RWPE2 (cell line): ENCODE measurements around the gene C12orf56.

Experiments used
- ATAC-seq: fragments of 200-7000 bp; cut with Tn5 transposase; 3 replicates; pipeline ENCODE4 v1.9.1; 2021; ENCODE audit warnings: low read depth
- DNase-seq: peaks from one replicate; pipeline ENCODE4 v3.0.0-alpha.2; 2020; ENCODE audit warnings: low spot score
- H3K27ac ChIP-seq: fragments of 450-650 bp; 2 replicates; pipeline ENCODE4 v1.5.1; 2017; ENCODE audit warnings: mild to moderate bottlenecking; ENCODE audit not compliant: poor library complexity, severe bottlenecking
- H3K27me3 ChIP-seq: fragments of 250-450 bp; sonication (Bioruptor Pico); 2 replicates; pipeline ENCODE4 v1.5.1; 2021; ENCODE audit warnings: mild to moderate bottlenecking, moderate library complexity; ENCODE audit not compliant: insufficient read depth, poor library complexity, severe bottlenecking
- H3K36me3 ChIP-seq: fragments of 250-450 bp; sonication (Bioruptor Pico); 2 replicates; pipeline ENCODE4 v1.5.1; 2020; ENCODE audit warnings: low read depth, mild to moderate bottlenecking, moderate library complexity
- H3K4me1 ChIP-seq: fragments of 250-450 bp; sonication (Bioruptor Pico); 2 replicates; pipeline ENCODE4 v1.5.1; 2021; ENCODE audit warnings: mild to moderate bottlenecking, moderate library complexity; ENCODE audit not compliant: insufficient read depth, poor library complexity, severe bottlenecking
- H3K4me3 ChIP-seq: fragments of 250-450 bp; sonication (Bioruptor Pico); 2 replicates; pipeline ENCODE4 v1.5.1; 2021; ENCODE audit warnings: mild to moderate bottlenecking, moderate library complexity; ENCODE audit not compliant: severe bottlenecking
- H3K9me3 ChIP-seq: fragments of 250-450 bp; sonication (Bioruptor Pico); 2 replicates; pipeline ENCODE4 v1.5.1; 2021; ENCODE audit warnings: mild to moderate bottlenecking, moderate library complexity; ENCODE audit not compliant: severe bottlenecking
- CTCF ChIP-seq: fragments of 450-650 bp; IDR thresholded peaks from one replicate; pipeline ENCODE4 v1.5.1; 2017; ENCODE audit warnings: mild to moderate bottlenecking, moderate library complexity; ENCODE audit not compliant: poor library complexity, severe bottlenecking

C12orf56 gene

GRCh38 chr12:64240781-64241180 is 149.8 kb downstream of the C12orf56 start:
- ATAC-seq = no peak
- no peak overlapping the region for H3K27ac ChIP-seq

GRCh38 chr12:64237382-64237781 is 153.2 kb downstream of the C12orf56 start:
- no peak overlapping the region for H3K4me3 ChIP-seq
- no peak for TF ChIP-seq CTCF
- H3K27me3 ChIP-seq = no peaks in the 10 kb centered on the region
- no peak overlapping the region for H3K27ac ChIP-seq
- H3K4me1 ChIP-seq = no peaks in the 10 kb centered on the region
- H3K9me3 ChIP-seq = no peaks in the 10 kb centered on the region
- no peak for DNase-seq
- ATAC-seq = no peak
- no peaks in the 10 kb centered on the region for H3K36me3 ChIP-seq

More at GRCh38 chr12:64240781-64241180, 149.8 kb downstream of the C12orf56 start:
- Histone ChIP-seq H3K9me3 (no peaks in the 10 kb centered on the region), H3K4me1 (no peaks in the 10 kb centered on the region), H3K4me3 (no peak overlapping the region), H3K36me3 (no peaks in the 10 kb centered on the region), H3K27me3 (no peaks in the 10 kb centered on the region)
- TF ChIP-seq CTCF = no peak
- no peak for DNase-seq

- ATAC-seq = peak; percentile 81
- H3K27me3 ChIP-seq = no peaks in the 10 kb centered on the region
- no peaks in the 10 kb centered on the region for H3K9me3 ChIP-seq
- H3K27ac ChIP-seq = no peak overlapping the region
- H3K4me3 ChIP-seq = no peak overlapping the region
- peak; percentile 56 for TF ChIP-seq CTCF
- H3K4me1 ChIP-seq = no peaks in the 10 kb centered on the region
- H3K36me3 ChIP-seq = no peaks in the 10 kb centered on the region
- no peak for DNase-seq
Observed at GRCh38 chr12:64236549-64236948, 154.0 kb downstream of the C12orf56 start.

- Histone ChIP-seq H3K27ac (no peak overlapping the region), H3K36me3 (no peaks in the 10 kb centered on the region), H3K4me3 (no peak overlapping the region), H3K4me1 (no peaks in the 10 kb centered on the region), H3K9me3 (no peaks in the 10 kb centered on the region), H3K27me3 (no peaks in the 10 kb centered on the region)
- DNase-seq (no peak), ATAC-seq (no peak)
- no peak for TF ChIP-seq CTCF
Observed at GRCh38 chr12:64232196-64232595, 158.4 kb downstream of the C12orf56 start.

- Histone ChIP-seq H3K27me3 (no peaks in the 10 kb centered on the region), H3K4me3 (no peak overlapping the region), H3K27ac (no peak overlapping the region), H3K4me1 (no peaks in the 10 kb centered on the region), H3K9me3 (no peaks in the 10 kb centered on the region), H3K36me3 (no peaks in the 10 kb centered on the region)
- ATAC-seq (no peak), DNase-seq (no peak)
- no peak for TF ChIP-seq CTCF
Observed at GRCh38 chr12:64229796-64230195, 160.8 kb downstream of the C12orf56 start.
